NCI-H1930 (cell line): Measurements from ENCODE around the gene MEGF8.
"Not testable (repeated sequence)": the region's sequence is repeated elsewhere in the genome, so short reads cannot be mapped to it uniquely, and the experiment has no call there.

Experiments
- DNase-seq, 2 experiments: peaks; one replicate each; lab custom pipeline; 2025; lab: John Stamatoyannopoulos, UW

The MEGF8 gene

GRCh38 chr19:42330241-42330711, 4.8 kb downstream of the MEGF8 start:
- no peak for DNase-seq

GRCh38 chr19:42331333-42331732, 5.9 kb downstream of the MEGF8 start:
- DNase-seq = not testable (repeated sequence)

GRCh38 chr19:42332059-42332458, 6.6 kb downstream of the MEGF8 start:
- no peak for DNase-seq

- DNase-seq = no peak
These were observed 7.6 kb downstream of the MEGF8 start for GRCh38 chr19:42333018-42333417.

GRCh38 chr19:42333975-42334696, 8.7 kb downstream of the MEGF8 start:
- no peak for DNase-seq

- DNase-seq = no peak
These were observed 9.4 kb downstream of the MEGF8 start for GRCh38 chr19:42334697-42335373.

GRCh38 chr19:42335374-42335936, 10.0 kb downstream of the MEGF8 start:
- DNase-seq = no peak

- DNase-seq = no peak
These were observed 10.5 kb downstream of the MEGF8 start for GRCh38 chr19:42335971-42336370.

- DNase-seq = not testable (repeated sequence)
These were observed 13.9 kb downstream of the MEGF8 start for GRCh38 chr19:42339126-42339860.

- DNase-seq = not testable (repeated sequence)
These were observed 14.5 kb downstream of the MEGF8 start for GRCh38 chr19:42339922-42340321.

GRCh38 chr19:42343344-42344110, 18.1 kb downstream of the MEGF8 start:
- no peak for DNase-seq

- no peak for DNase-seq
These were observed 19.0 kb downstream of the MEGF8 start for GRCh38 chr19:42344336-42344893.

- no peak for DNase-seq
These were observed 19.9 kb downstream of the MEGF8 start for GRCh38 chr19:42345191-42345812.

- DNase-seq = no peak
These were observed 22.8 kb downstream of the MEGF8 start for GRCh38 chr19:42348211-42348610.

- DNase-seq = no peak
These were observed 24.1 kb downstream of the MEGF8 start for GRCh38 chr19:42349378-42350107.

- no peak for DNase-seq
These were observed 25.0 kb downstream of the MEGF8 start for GRCh38 chr19:42350417-42350816.

- DNase-seq = no peak
These were observed 25.8 kb downstream of the MEGF8 start for GRCh38 chr19:42351079-42351735.

GRCh38 chr19:42352301-42353259, 27.1 kb downstream of the MEGF8 start:
- no peak for DNase-seq
